C4-2B (cell line): Measurements from ENCODE around the gene RCSD1.

Source experiments
- CTCF ChIP-seq: fragments of 450-650 bp; conservative IDR thresholded peaks from 2 replicates; pipeline ENCODE4 v1.5.1; 2017; ENCODE audit warnings: mild to moderate bottlenecking
- ZFX ChIP-seq: fragments of 450-650 bp; IDR thresholded peaks from 2 replicates; pipeline ENCODE4 v1.6.1; 2017

DNA sequence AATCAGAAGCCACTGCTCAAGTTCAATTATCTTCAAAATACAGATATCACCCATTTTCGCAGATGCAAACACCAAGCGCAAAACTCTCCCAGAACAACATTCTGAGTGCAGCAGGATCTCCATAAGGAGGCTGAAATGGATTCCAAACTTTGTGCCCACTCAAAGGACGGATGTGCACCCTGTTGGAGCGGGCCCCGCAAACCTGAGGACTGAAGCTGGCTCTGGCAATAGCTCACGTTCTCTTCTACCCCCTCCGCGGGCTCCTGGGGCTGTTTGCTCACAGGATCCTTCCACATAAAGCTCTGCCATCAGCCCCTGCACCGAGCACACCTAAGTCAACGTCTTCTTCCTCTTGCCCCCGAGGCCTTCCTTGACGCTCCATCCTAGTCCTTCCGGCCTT lies 11.7 kb upstream of the RCSD1 start:
- no peak for TF ChIP-seq CTCF
- no peak for TF ChIP-seq ZFX
